ENCODE data around the gene PCP4L1. TPM values are rescaled to one million over a fixed set of nuclear protein-coding genes. Genes with fewer than 3 reads are reported as not detected.

Gene PCP4L1
- total RNA-seq, 1 experiment from 2014 or later = 1.2 TPM

DNA sequence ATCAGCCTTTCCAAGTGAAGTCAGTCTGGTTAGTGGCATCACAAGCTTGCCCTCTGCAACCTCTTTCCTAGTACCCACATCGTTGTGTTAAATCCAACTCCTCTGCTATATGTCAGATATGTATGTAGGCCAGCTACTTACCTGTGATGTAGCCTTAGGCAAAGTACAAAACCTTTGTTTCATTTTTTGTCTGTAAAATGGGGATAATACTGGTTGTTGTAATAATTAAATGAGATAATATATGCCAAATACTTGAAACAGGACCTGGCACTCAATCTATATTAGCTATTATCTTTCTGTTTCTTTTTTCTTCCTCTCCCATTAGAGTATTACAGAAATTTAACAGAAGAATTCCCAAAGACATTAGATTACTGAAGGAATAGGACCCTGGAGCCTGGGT, 1.2 kb downstream of the PCP4L1 start (continued):
- no peak for TF ChIP-seq ATF6 (CRISPR knock-in tag; IDR thresholded peaks at IDR 0.05)
- no peak for TF ChIP-seq TP53 (CRISPR knock-in tag; IDR thresholded peaks at IDR 0.05)
- TF ChIP-seq ZNF396 (CRISPR knock-in tag; IDR thresholded peaks at IDR 0.05; ENCODE audit: borderline replicate concordance) = no peak
- no peak for TF ChIP-seq CTCF (IDR thresholded peaks at IDR 0.05)
- no peak for TF ChIP-seq E2F4 (CRISPR knock-in tag; IDR thresholded peaks at IDR 0.05; ENCODE audit: borderline replicate concordance, low read depth)
- no peak for TF ChIP-seq GABPB1 (CRISPR knock-in tag; IDR thresholded peaks at IDR 0.05)
- TF ChIP-seq ZNF121 (CRISPR knock-in tag; IDR thresholded peaks at IDR 0.05) = no peak

DNA sequence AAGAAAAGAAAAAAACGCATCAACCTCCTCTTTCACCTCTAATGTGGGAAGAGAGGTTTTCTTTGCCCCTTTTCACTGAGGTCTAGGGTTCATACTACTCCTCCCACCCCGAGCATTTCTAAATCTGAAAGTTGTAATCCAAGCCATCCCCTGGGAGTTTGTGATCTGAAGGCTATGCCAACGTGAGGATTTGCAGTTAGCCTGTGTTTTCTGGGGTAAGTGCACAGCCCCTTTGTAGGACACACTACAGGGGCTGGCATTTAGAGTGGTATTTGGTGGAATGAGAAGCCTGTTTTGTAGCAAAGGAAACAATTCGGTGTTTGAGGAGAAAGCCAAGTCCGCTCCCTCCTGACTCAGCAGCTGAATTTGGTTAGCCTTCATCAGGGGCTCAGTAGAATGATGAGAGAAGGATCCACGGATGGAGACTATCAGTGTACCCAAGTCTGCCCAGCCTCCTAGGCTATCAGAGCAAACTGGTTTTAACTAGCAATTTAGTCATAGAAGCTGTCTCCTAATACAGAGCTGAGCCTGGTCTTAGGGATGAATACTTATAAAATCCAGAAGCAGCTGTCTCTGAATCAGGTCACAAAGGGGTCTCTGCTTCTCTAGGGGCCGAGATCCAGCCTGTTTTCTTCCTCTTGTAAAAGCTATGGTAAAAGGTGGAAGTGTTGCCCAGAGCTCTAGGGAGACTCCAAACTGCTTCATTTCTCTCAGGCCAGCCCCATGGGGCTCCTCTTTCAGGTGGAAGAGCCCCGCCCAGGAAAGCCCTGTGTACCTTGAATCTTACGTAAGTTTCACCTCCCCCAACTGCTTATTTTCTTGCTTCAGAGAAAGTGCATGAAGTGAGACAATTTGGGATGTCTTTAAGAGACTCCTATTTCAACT, 2.1 kb downstream of the PCP4L1 start:
- POLR2A ChIA-PET = no interaction called here
- DNase-seq (ENCODE audit: low spot score) (no peak), ATAC-seq (no peak)
- no peak for TF ChIP-seq HMGXB4 (CRISPR knock-in tag; IDR thresholded peaks at IDR 0.05)
- TF ChIP-seq IRF2 (CRISPR knock-in tag; IDR thresholded peaks at IDR 0.05; ENCODE audit: borderline replicate concordance, low read depth) = no peak
- TF ChIP-seq MXD4 (CRISPR knock-in tag; IDR thresholded peaks at IDR 0.05; ENCODE audit: borderline replicate concordance) = no peak
- CTCF ChIA-PET = interaction anchor here (1.6 to 1.8 kb wide), 2 partner anchors 30 to 46 kb away, joined by 4 to 6 read pairs; no protein-coding TSS in a partner anchor
- H3K36me3 Mint-ChIP-seq = peaks cover 19% of the 10 kb centered on the region
- H3K4me1 Mint-ChIP-seq = peaks cover 22% of the 10 kb centered on the region
- peaks cover 28% of the 10 kb centered on the region for H3K9me3 Mint-ChIP-seq
- no peak overlapping the region for H3K27ac Mint-ChIP-seq
- no peak overlapping the region; the same call in 1 of the 2 replicates for H3K4me3 Mint-ChIP-seq
- H3K27me3 Mint-ChIP-seq (ENCODE audit: low read depth) = peaks cover 70% of the 10 kb centered on the region

DNA sequence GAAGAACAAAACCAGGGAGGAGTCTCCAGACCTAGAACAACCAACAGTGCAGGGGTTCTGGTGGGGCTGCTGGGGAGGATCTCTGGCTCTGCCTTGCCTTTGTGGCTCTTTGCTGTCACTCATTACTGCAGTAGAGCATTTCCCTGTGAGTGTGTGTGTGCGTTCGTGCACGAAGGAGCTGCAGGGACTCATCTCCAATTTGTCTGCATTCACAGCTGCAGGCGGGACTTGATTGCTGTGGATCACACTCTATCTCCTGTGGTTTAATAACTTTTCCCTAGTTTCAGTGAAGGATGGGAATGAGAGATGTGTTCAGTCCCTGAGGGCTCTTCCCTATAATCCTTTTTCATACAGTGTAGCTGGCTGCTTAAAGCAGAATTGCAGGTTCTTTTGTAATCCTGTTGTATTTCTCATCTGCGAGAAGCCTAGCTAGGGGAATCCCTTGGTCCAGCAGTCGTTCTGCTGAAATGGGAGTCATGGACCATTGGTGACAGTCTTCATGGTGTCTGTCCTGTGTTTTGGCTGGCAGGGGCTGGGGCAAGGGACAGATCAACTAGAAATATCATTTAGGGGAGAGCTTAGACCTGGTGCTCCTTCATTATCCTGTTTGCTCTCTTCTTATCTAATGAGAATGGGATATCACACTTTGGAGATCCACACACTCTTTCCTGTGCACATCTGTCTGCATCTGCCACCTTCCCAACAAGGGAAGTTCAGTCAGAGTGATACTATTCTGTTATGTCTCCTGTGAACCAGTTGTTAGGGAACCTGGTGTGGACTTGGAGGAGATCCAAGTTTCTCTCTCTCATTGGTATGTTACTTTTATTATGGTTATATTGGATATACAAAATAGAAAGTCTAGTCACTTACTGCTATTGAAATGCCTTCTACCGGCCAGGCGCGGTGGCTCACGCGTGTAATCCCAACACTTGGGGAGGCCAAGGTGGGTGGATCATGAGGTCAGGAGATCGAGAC, 3.0 kb downstream of the PCP4L1 start:
- Mint-ChIP-seq H3K4me1 (peaks cover 27% of the 10 kb centered on the region), H3K9me3 (peaks cover 19% of the 10 kb centered on the region), H3K36me3 (peaks cover 19% of the 10 kb centered on the region), H3K27ac (no peak overlapping the region), H3K27me3 (ENCODE audit: low read depth) (peaks cover 68% of the 10 kb centered on the region), H3K4me3 (no peak overlapping the region)
- DNase-seq (ENCODE audit: low spot score) = no peak
- POLR2A ChIA-PET = no interaction called here
- ATAC-seq = no peak
- TF ChIP-seq CREM (CRISPR knock-in tag; IDR thresholded peaks at IDR 0.05) = no peak
- TF ChIP-seq ZNF263 (CRISPR knock-in tag; IDR thresholded peaks at IDR 0.05; ENCODE audit: low read depth) = no peak
- TF ChIP-seq ZNF396 (CRISPR knock-in tag; IDR thresholded peaks at IDR 0.05; ENCODE audit: borderline replicate concordance) = no peak
- CTCF ChIA-PET = interaction anchor here (0.5 to 1.8 kb wide), 5 partner anchors 29 to 1115 kb away, joined by 3 to 6 read pairs (median 3); no protein-coding TSS in a partner anchor

All from WTC11 (cell line).